GM12801 (cell line): ENCODE results near the gene ASAP3.

Experiments
- TF ChIP-seq, protein P1 (sequence below): IDR thresholded peaks from one replicate; pipeline ENCODE4 v1.5.1; 2011; ENCODE audit warnings: control low read depth; ENCODE audit not compliant: insufficient read length; ENCODE audit errors: extremely low read depth

ASAP3 gene

GRCh38 chr1:23405946-23406345, 78.0 kb downstream of the ASAP3 start:
- TF ChIP-seq, protein P1, sequence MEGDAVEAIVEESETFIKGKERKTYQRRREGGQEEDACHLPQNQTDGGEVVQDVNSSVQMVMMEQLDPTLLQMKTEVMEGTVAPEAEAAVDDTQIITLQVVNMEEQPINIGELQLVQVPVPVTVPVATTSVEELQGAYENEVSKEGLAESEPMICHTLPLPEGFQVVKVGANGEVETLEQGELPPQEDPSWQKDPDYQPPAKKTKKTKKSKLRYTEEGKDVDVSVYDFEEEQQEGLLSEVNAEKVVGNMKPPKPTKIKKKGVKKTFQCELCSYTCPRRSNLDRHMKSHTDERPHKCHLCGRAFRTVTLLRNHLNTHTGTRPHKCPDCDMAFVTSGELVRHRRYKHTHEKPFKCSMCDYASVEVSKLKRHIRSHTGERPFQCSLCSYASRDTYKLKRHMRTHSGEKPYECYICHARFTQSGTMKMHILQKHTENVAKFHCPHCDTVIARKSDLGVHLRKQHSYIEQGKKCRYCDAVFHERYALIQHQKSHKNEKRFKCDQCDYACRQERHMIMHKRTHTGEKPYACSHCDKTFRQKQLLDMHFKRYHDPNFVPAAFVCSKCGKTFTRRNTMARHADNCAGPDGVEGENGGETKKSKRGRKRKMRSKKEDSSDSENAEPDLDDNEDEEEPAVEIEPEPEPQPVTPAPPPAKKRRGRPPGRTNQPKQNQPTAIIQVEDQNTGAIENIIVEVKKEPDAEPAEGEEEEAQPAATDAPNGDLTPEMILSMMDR = no peak

GRCh38 chr1:23403735-23404486, 80.1 kb downstream of the ASAP3 start:
- TF ChIP-seq, protein P1 = no peak

DNA sequence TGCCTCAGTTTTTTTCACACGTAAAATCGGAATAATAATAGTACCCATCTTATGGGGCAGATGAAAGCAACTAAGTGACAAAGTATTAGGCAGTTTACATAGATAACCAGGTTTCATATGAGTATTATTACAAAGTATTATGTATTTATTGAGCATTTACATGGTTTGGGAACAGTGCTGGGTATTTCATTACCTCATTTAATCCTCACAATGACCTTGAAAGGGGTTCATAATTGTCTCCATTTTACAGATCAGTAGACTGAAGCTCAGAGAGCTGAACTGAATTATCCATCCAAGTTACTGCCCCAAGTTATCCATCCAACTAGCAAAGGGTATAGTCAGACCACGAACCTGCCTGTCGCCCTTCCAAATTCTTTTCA, 80.6 kb downstream of the ASAP3 start:
- TF ChIP-seq, protein P1 = no peak

GRCh38 chr1:23403038-23403336, 81.0 kb downstream of the ASAP3 start:
- TF ChIP-seq, protein P1 = no peak

DNA sequence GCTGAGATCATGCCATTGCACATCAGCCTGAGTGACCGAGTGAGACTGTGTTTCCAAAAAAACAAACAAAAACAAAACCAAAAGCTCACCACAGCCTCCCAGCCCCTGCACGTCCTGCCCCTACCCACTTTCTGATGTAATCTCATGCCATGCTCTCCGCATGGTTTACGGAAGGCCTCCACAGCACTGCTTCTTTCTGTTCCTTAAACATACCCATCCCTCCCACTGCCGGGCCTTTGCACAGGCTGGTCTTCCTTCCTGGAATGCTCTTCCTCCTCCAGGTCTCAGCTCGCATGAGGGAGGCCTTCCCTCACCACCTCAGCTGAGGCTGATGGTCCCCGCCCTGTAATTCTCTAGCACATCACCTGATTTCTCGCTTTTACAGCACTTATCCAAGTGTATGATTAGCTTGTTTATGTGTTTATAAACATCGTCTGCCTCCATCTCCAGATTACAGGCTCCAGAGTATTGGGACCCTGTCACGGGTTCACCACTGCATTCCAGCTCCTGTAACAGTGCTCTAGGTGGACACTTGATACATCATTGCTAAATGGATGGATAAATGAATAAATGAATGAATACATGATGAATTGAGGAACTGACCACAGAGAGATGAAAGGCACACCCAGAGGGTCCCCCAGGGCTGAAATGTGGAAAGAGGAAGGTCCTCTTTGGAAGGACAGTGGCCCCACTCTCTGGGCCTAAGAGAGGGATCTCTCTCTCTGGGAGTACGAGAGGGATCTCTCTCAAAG, 81.5 kb downstream of the ASAP3 start:
- TF ChIP-seq, protein P1 = no peak

DNA sequence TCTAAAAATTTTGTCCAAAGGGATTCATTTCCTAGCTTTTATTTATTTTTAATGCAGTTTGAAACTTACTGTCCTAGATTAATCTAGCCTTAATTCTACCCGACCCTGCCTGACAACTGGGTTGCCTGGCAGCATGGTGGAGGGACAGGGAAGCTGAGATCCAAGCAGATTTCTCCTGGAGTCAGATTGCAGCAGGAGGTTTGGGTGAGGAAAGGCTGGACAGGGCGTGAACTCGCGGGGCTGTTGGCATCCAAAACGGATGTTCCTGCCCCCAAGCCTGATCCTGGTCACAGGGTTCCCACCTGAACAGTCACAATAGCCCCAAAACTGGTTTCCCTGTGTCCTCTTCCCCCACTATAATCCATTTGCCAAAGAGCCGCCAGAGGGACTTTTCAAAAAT, 82.7 kb downstream of the ASAP3 start:
- TF ChIP-seq, protein P1 = no peak

DNA sequence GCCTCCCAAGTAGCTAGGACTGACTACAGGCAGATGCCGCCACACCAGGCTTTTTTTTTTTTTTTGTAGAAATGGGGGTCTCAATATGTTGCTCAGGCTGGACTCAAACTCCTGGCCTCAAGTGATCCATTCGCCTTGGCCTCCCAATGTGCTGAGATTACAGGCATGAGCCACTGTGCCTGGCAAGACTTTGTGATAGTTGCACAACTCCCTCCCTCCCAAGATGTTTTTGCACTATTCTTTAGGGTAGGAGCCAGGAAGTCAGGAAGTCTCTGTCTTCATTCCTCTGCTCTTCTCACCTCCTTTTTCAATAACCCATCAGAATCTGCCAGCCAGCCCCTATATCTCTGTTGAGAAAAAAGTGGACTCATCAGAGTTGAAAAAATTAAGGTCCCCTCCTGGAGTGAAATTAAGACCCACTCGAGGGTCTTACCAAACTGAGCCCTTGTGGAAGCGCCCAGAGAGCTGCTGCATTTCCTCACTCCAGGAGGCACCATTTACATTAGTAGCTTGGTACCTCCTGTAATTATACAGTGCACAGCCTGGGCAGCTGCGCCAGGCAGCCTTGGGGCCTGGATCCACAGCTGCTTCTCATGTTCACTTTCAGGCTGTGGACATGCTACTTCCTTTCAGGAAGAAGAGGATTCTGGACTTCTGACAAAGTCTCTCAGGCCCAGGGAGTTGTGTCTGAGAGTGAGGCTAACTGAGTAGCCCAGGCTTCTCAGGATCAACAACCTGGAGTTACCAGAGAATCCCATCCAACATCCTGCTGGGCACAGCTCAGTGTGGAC, 83.5 kb downstream of the ASAP3 start:
- TF ChIP-seq, protein P1 = no peak
